Heart right ventricle (tissue), 16 donors: ENCODE results near the gene CERS6. TPM values are rescaled to one million over a fixed set of nuclear protein-coding genes. Genes with fewer than 3 reads are reported as not detected.

Source experiments
- ATAC-seq, 8 donors: fragments of 200-7000 bp; cut with Tn5 transposase; one replicate each; pipeline ENCODE4 v1.9.1; 2020; ENCODE audit warnings: mild to moderate bottlenecking in 8 of 8, moderate library complexity in 8 of 8, moderate number of reproducible peaks in 1 of 8
- DNase-seq, 2 donors: peaks; one replicate each; pipeline ENCODE4 v3.0.0-alpha.2; 2020
- H3K27ac ChIP-seq, 10 donors: fragments of 200-600 bp; sonication (generic) in 2 of 10; one replicate each; pipeline versions ENCODE4 v1.5.0 to v1.8.0; 2020 to 2022; ENCODE audit warnings: mild to moderate bottlenecking in 3 of 10
- H3K27me3 ChIP-seq, 7 donors: fragments of 200-600 bp; one replicate each; pipeline ENCODE4 v1.8.0; 2021 to 2022; ENCODE audit warnings: mild to moderate bottlenecking in 2 of 7
- H3K36me3 ChIP-seq, 9 donors: fragments of 200-600 bp; sonication (generic) in 1 of 9; one replicate each; pipeline versions ENCODE4 v1.5.0 to v1.8.0; 2020 to 2022; ENCODE audit warnings: mild to moderate bottlenecking in 2 of 9
- H3K4me1 ChIP-seq, 9 donors: fragments of 200-600 bp; sonication (generic) in 1 of 9; one replicate each; pipeline versions ENCODE4 v1.5.0 to v1.8.0; 2020 to 2022; ENCODE audit warnings: mild to moderate bottlenecking in 4 of 9
- H3K4me3 ChIP-seq, 10 donors: fragments of 200-600 bp; sonication (generic) in 2 of 10; one replicate each; pipeline versions ENCODE4 v1.5.0 to v1.8.0; 2020 to 2022; ENCODE audit warnings: mild to moderate bottlenecking in 7 of 10, moderate library complexity in 2 of 10
- H3K9me3 ChIP-seq, 11 donors: fragments of 200-600 bp in 10 of 11; sonication (generic) in 2 of 11; one replicate each; pipeline versions ENCODE4 v1.5.0 to v1.8.0; 2013 to 2022; ENCODE audit warnings: mild to moderate bottlenecking in 2 of 11, control low read depth in 1 of 11, moderate library complexity in 1 of 11
- WGBS, 2 donors: extraction: QIAGEN DNeasy Blood & Tissue Kit; methylation state at CpG; one replicate each; pipeline ENCODE4 v1.1.7; 2013; ENCODE audit warnings: inconsistent platforms in 1 of 2; 5-methylcytosine and 5-hydroxymethylcytosine counted together
- intact Hi-C, 10 donors: fragments of 100-400 bp; cut with DNase I; formaldehyde crosslinking; loops; one replicate each; pipeline versions ENCODE4 v1.11.1 to v1.14.2; 2022
- polyA plus RNA-seq, 2 donors: library from polyadenylated mRNA; stranded (reverse); fragments of 200-250 nt; gene quantifications; one replicate each; pipeline ENCODE4 v1.2.3, GENCODE V29; 2013
- total RNA-seq, 10 donors: library from RNA; stranded (reverse); fragmentation: NEBNext Ultra II Directional in 3 of 10; extraction: Animal tissue kit (Norgen Biotek cat#: 25700) in 3 of 10; gene quantifications; one replicate each; pipeline versions ENCODE4 v1.2.1 to v1.2.4, GENCODE V29; 2021 to 2023
- TF ChIP-seq, protein P1 (sequence below), 9 donors: fragments of 200-600 bp; sonication (generic) in 2 of 9; IDR thresholded peaks; one replicate each; pipeline versions ENCODE4 v1.5.0 to v1.8.0; 2021 to 2022; ENCODE audit warnings: antibody characterized with exemption in 9 of 9, mild to moderate bottlenecking in 5 of 9, moderate library complexity in 1 of 9
- donor health status: Arrhythmogenic right ventricular cardiomyopathy.
- donor health status: ischemic (EF 13 %, LVEDD 7.1; RV severe dilation, severe dysfunction).
- donor health status: healthy with polysubstance abuse.
- donor health status: DM: no; HTN: yes; CAD: no.
- donor health status: DM: no; HTN: no; CAD: no.
- donor health status: ischemic (EF 25% LVEDD 6.9; RV normal size, moderate dysfunction).
- donor health status: ischemic (EF 25% LVEDD 5.7; RV mildly dilated, moderate dysfunction).
- donor health status: healthy.
- donor health status: DM: yes; HTN: yes; CAD: no.
- donor health status: Ischemic cardiomyopathy.
- donor health status: ischemic (EF 35%, LVEDD 5.7; RV mildly dilated, moderate dysfunction).
- donor health status: nonischemic (EF 11% LVEDD 7.7; RV severe dilation, severe dysfunction).
- donor health status: DM: yes; HTN: yes; CAD: no.
- donor health status: PGD.
- donor health status: ischemic (EF 29% LVEDD 5.4; RV normal size, mild dysfunction).
- donor health status: nonischemic (EF 23%, LVEDD 6.1; RV moderate dilation, normal function).

The CERS6 gene
- total and polyA plus RNA-seq, 12 donors: 20.5 to 76.3 (median 56.1) TPM

DNA sequence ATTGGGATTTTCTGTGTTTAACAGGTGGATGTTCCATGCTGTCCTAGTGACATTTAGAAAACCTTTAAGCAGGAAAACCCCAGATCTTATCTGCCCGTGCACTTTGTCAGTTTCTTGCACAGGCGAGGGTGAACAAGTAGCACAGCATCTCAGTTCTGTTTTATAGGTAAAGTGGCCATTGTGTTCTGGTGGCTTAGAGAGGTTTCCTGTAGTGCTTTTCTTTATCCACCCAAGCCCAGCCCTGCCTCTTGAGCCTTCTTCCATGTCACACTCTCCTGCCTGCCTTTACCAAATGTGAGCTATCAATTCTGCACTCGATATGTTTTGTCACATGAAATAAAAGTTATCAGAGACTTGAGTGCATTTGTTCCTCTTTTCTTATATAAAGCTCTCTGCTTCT lies 211.1 kb downstream of the CERS6 start:
- Histone ChIP-seq H3K4me1 (peaks cover 0 to 7% (median 0%) of the 10 kb centered on the region in 9 donors), H3K27me3 (no peaks in the 10 kb centered on the region), H3K36me3 (no peaks in the 10 kb centered on the region), H3K4me3 (no peak overlapping the region), H3K27ac (no peak overlapping the region), H3K9me3 (no peaks in the 10 kb centered on the region)
- no peak for DNase-seq
- intact Hi-C loops: no loop called here
- TF ChIP-seq, protein P1, sequence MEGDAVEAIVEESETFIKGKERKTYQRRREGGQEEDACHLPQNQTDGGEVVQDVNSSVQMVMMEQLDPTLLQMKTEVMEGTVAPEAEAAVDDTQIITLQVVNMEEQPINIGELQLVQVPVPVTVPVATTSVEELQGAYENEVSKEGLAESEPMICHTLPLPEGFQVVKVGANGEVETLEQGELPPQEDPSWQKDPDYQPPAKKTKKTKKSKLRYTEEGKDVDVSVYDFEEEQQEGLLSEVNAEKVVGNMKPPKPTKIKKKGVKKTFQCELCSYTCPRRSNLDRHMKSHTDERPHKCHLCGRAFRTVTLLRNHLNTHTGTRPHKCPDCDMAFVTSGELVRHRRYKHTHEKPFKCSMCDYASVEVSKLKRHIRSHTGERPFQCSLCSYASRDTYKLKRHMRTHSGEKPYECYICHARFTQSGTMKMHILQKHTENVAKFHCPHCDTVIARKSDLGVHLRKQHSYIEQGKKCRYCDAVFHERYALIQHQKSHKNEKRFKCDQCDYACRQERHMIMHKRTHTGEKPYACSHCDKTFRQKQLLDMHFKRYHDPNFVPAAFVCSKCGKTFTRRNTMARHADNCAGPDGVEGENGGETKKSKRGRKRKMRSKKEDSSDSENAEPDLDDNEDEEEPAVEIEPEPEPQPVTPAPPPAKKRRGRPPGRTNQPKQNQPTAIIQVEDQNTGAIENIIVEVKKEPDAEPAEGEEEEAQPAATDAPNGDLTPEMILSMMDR (IDR thresholded peaks at IDR 0.05): no peak
- ATAC-seq: no peak
- WGBS, 2 donors: 64 to 69% methylated on average over 3 of the region's 3 CpGs

GRCh38 chr2:168669151-168669550 lies 213.1 kb downstream of the CERS6 start:
- TF ChIP-seq, protein P1 (IDR thresholded peaks at IDR 0.05): no peak
- no peak for DNase-seq
- intact Hi-C loops: no loop called here
- ATAC-seq: no peak
- H3K9me3 ChIP-seq: no peaks in the 10 kb centered on the region
- no peaks in the 10 kb centered on the region for H3K27me3 ChIP-seq
- no peak overlapping the region for H3K27ac ChIP-seq
- H3K36me3 ChIP-seq: no peaks in the 10 kb centered on the region
- peaks cover 0 to 6% (median 0%) of the 10 kb centered on the region in 9 donors for H3K4me1 ChIP-seq
- H3K4me3 ChIP-seq: no peak overlapping the region

- Histone ChIP-seq H3K27me3 (no peaks in the 10 kb centered on the region), H3K9me3 (no peaks in the 10 kb centered on the region), H3K36me3 (no peaks in the 10 kb centered on the region), H3K4me1 (peaks cover 0 to 6% (median 0%) of the 10 kb centered on the region in 9 donors), H3K4me3 (no peak overlapping the region), H3K27ac (no peak overlapping the region)
- ATAC-seq (no peak), DNase-seq (no peak)
- WGBS, 2 donors: 71 to 86% methylated on average over 1 of the region's 1 CpG
- intact Hi-C loops: no loop called here
- TF ChIP-seq, protein P1 (IDR thresholded peaks at IDR 0.05): no peak
Measured at GRCh38 chr2:168670478-168670877, 214.4 kb downstream of the CERS6 start.

- WGBS, 2 donors: 63 to 72% methylated on average over 2 of the region's 2 CpGs
- ATAC-seq (no peak), DNase-seq (no peak)
- H3K4me3 ChIP-seq: no peak overlapping the region
- intact Hi-C loops: no loop called here
- H3K27ac ChIP-seq: no peak overlapping the region
- H3K27me3 ChIP-seq: no peaks in the 10 kb centered on the region
- no peaks in the 10 kb centered on the region for H3K9me3 ChIP-seq
- TF ChIP-seq, protein P1 (IDR thresholded peaks at IDR 0.05): no peak
- peaks cover 0 to 6% (median 0%) of the 10 kb centered on the region in 9 donors for H3K4me1 ChIP-seq
- no peaks in the 10 kb centered on the region for H3K36me3 ChIP-seq
Measured at GRCh38 chr2:168671932-168672331, 215.9 kb downstream of the CERS6 start.
